GM18498 (cell line): ENCODE measurements around the gene HEPHL1.

Source experiments
- ATAC-seq: cut with Tn5 transposase; IDR thresholded peaks from one replicate; pipeline ENCODE4 v1.9.1; 2021; ENCODE audit warnings: mild to moderate bottlenecking, moderate library complexity; ENCODE audit not compliant: unreplicated experiment

The HEPHL1 gene

DNA sequence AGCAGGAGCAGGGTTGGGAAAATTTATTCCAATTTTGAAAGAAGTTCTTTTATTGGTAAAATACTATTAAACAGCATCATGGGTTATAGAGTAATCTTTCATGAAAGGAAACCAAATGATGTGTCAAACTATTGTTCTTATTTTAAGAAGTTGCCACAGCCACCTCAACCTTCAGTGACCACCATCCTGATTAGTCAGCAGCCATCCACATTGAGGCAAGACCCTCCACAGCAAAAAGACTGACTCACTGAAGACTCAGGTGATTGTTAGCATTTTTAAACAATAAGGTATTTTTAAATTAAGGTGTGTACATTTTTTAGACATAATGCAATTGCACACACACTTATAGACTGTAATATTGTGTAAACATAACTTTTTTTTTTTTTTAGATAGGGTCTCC lies 3.7 kb upstream of the HEPHL1 start:
- ATAC-seq: no peak

DNA sequence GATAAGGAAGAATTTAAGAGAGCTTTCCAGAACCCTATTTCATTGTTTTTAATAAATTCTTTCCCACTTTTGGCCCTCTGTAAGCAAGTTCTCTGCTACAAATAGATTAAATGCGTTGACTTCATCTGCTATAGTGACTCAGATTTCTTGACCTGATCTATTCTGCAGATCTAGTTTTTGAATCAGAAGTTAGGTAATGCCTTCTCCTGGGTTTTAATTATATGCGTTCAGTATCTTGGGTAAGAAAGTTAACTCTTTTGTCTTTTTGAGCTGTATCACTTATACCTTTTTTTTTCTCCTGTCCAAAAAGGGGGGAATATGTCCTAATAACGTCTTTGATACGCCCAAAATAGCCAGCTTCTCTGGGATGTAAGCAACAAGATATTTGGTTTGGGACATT lies 2.4 kb upstream of the HEPHL1 start:
- ATAC-seq: no peak

DNA sequence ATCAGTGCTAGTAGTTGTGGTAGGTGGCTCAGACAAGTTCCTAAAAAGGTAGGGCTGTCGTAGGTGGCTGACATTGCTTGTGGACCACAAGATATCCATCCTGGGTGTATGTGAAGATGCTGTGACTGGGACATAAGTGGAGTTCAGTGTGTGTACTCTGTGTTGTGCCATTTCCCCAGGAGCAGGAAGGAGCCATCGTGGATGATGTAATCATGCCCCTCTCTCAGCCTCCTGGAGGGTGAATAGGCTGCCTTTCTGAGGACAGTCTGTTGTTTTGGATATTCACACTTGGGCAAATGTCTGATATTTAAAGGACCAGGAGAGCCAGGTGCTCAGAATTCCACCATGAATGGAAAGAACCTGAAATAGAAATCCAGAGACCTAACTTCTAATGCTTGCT lies 2.7 kb downstream of the HEPHL1 start:
- ATAC-seq: no peak

- ATAC-seq: no peak
Observed at GRCh38 chr11:94024547-94024946, 3.4 kb downstream of the HEPHL1 start.

DNA sequence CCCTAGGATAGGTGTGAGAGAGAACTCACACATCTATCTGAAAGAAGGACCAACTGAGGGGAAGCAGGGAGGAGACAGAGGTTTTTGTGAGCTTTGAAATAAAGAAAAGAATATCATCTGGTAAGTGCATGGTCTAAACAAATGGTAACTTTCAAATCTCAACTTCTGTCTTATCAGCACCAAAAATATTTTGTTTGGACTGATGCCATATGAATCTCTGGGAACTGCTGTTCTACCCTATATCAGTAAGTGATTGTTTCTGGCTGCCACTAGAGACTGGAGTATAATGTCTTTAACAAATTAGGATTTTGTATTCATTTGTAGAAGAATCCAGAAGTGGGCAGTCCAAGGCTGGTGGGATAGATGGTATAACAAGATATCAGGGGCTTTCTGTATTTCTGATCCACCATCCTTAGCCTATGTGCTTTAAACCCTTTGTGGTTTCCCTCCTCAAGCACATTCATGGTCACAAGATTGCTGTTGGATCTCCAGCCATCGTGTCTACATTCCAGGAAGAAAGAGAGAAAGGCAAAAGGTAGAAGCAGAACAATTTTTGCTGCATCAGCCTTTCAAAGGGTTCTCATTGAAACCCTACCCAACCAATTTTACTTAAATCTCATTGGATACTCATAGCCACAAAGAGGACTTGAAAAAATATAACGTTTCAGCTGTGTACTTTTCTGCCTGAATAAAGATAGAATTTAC lies 4.7 kb downstream of the HEPHL1 start:
- ATAC-seq: no peak

GRCh38 chr11:94027210-94027609 lies 6.1 kb downstream of the HEPHL1 start:
- ATAC-seq: no peak

DNA sequence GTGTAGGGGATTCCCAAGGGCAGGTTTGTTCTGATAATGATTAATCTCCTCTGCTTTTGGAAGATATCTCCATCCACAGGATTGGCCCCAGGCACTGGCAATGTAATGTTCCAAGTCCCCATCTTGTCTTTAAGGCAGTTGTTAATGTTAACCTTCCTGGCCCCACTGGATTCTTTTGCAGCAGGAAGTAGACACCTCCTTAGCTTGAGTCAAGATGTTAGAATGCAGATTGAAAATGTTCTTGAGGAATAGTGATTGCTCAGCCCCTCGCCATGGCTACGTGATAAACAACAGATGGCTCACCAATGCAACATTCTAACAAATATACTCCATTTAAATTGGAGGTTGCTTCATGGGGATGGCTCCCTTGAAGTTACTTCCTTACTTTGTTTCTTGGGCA lies 7.3 kb downstream of the HEPHL1 start:
- ATAC-seq: no peak

DNA sequence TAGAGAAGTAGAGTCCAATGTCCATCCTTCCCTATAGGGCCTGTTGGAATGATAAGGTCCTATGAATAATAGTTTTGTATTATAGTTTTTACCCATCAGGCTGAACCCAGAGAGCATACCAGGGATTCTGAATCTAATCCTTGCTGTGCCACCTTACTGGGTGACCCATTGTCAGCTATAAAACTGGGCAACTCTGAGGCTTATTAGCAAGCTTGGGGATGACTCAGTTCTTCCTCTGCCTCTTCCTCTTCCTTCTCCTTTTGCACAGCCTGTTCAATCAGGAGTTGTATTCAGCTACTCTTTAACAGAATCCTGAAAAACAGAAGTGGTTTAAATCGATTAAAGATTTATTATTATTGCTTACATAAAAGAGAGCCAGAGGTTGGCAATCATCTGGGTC lies 8.9 kb downstream of the HEPHL1 start:
- no peak for ATAC-seq

GRCh38 chr11:94031625-94032024 lies 10.5 kb downstream of the HEPHL1 start:
- no peak for ATAC-seq

DNA sequence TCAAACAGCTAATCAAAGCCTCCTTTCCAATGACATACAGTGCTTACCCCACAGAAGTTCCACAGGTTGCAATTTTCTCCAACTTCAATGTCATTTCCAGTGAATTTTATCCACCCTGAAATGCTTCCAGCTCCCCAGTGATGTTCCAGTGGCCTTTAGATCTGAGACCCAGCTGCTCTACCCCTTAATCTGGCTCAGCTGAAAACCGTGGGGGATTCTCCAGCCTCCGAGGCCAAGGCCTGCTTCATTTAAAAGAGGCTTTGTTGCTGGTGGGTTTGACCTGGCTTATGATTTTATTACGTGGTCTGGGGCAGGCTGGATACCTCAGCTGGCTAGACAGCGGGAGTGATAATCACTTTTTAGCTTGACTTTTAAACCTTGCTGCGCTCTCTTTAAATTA lies 10.9 kb downstream of the HEPHL1 start:
- no peak for ATAC-seq

- no peak for ATAC-seq
Observed at GRCh38 chr11:94032725-94033124, 11.6 kb downstream of the HEPHL1 start.

DNA sequence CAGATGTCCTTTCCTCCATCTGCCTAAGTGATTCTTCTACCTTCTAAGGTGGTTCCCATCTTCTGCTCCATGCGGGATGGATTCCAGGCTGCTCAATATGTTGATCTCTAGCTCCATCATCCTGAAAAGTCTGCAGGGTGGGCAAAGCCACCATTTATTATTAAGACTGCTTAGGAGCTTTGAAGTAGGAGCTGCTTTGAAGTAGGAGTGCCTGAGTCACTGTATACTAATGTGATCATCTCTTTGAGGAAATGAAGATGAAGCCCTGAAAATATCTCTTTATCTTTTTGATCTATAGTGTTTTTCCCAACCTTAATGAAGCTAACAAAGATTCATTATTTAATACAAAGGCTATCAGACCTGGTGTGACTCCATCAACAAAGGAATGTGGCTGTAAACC lies 13.1 kb downstream of the HEPHL1 start:
- ATAC-seq: no peak

DNA sequence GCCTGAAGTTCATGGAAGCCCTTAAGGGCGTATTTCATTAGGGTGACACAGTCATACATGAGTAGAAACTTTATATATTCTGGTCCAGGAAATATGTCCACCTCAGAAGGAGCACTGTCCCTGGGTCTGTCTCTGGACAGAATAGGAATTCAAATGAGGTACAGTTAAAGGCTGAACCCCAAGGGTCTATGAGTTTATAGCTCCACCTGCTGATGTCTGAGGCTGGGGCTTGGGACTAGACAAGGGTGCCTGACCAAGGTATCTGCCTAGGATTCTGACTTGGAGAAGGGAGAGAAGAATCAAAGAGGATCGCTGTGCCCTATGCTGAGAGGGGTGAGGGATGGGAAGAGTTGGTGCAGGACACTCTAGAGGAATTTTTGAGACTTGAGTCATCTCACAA lies 14.9 kb downstream of the HEPHL1 start:
- no peak for ATAC-seq

DNA sequence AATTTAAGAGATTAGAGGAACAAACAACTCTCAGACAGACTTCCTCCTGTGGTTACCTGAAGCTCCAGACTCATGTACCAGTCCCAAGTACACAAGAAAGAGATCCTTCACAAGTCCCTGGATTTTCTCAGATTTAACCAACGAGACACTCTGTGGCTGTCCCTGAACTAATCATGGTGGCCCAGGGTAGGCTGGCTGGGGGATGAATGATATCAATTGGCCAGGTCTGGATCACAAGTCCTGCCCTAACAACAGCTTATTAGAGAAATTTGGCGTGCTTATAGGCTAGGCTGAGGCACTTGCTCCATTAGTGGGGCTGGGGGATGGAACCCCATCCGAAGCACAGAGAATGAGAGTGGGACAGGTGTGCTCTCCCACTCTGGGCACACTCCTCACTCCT lies 22.1 kb downstream of the HEPHL1 start:
- ATAC-seq: no peak

DNA sequence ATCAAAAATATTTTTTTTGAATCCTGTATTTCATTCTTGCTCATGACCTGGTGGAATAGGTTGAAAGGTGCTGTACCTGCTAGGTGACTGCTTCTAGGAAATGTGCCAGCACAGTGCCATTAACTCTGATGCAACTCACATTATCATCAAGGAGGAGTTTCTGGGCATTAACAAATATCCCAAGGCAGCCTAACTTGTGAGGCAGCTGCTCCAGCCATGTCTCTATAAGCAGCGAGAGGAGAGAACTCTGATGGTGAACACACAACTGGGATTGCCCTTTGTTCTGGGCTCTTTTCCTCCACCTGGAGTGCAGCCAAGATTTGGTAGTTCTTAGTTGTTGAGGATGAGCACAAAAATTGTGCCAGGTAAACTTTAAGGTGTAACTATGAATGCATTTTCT lies 25.6 kb downstream of the HEPHL1 start:
- no peak for ATAC-seq

DNA sequence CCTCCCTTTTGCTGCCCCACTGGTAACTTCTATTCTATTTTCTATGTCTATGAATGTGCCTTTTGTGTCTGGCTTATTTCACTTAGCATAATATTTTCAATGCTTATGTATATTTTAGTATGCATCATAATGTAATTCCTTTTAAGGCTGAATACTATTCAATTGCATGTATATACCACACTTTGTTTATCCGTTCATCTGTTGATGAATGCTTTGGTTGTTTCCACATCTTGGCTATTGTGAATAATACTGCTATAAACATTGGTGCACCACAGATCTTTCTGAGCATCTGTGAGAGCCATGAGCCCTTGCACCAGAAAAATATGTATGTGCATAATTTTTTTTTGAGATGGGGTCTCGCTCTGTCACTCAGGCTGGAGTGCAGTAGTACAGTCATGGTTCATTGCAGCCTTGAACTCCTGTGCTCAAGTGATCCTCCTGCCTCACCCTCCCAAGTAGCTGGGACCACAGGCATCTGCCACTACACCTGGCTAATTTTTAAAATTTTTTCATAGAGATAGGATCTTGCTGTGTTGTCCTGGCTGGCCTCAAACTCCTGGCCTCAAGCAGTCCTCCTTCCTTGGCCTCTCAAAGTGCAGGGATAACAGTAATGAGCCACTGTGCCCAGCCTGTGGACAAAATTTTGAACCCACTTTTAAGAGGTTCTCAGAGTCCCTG lies 27.0 kb downstream of the HEPHL1 start:
- ATAC-seq: no peak

- no peak for ATAC-seq
Observed at GRCh38 chr11:94049351-94049750, 28.2 kb downstream of the HEPHL1 start.

- no peak for ATAC-seq
Observed at GRCh38 chr11:94058630-94059029, 37.5 kb downstream of the HEPHL1 start.

DNA sequence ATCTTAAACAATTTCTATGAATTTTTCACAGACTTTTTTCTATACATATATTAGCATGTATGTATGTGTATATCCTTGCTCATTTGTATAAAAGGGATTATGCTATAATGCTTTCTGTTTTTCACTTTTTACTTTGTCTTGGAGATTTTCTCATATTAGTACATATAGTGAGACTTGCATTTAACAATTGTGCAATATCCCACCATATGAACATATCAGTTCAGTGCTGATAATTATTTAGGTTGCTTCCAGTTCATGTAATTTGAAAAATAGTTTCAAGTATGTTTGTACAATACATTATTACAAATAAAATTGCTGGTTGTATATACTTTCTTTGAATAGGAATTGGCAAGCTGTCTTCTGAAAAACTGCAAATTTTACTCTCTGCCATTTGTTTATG lies 37.9 kb downstream of the HEPHL1 start:
- ATAC-seq: no peak

DNA sequence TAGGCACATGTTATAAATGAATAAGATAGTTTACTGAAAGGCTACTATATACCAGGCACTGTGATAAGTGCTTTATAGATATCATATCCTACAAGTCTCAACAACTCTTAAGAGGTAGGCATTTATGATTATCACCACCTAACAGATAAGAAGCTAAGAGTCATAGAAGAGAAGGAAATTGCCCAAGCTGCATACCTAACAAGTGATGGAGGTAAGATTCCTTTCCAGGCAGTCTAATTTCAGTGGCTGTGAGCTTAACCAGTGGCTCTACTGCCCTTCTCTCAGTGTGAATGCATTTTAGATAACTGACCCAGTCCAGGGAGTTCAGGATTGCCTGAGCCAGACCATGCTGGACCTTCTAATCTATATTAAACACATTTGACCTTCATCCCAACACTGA lies 39.2 kb downstream of the HEPHL1 start:
- no peak for ATAC-seq

- ATAC-seq: no peak
Observed at GRCh38 chr11:94062360-94062759, 41.2 kb downstream of the HEPHL1 start.

GRCh38 chr11:94066901-94067429 lies 45.8 kb downstream of the HEPHL1 start:
- no peak for ATAC-seq

- no peak for ATAC-seq
Observed at GRCh38 chr11:94068764-94069163, 47.6 kb downstream of the HEPHL1 start.
